Measurements from ENCODE around the gene ZNF804A.
A peak's percentile ranks its signal among the peaks of the same experiment; 100 is the strongest.

The ZNF804A gene
- 0 to 0.20 reads per million in 2 donors for total RNA-seq

DNA sequence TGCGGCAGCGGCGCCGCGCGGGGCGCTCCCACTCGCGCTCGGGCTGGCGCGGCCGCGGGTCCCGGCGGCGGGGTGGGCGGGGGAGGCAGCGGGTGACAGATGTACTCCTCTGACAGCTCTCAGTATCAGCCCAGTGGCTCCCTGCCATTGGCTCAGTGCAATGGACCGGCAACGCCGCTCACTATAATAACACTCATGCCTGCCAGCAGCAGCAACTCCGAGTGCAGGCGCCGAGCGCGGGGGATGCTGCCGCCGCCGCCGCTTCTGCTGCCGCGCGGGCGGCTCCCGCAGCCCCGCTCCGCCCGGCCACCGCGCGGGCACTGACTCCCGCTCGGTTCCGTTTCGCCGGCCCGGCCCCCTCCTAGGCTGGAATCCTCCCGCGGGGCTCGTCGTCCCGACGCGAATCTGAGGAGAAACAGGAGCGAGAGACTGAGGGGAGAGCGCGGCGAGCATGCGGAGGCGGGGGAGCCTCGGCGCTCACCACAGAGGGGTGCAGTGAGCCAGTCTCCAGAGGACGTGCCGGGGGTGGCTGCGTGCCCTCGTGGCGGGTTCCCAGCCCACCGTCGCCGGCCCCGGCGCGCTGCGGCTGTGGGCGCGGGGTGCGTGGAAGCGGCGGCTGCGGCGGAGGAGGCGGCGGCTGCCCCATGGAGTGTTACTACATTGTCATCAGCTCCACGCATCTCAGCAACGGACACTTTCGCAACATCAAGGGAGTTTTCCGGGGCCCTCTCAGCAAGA, at the start of gene ZNF804A:
ZNF804A (plus strand) TSS at position 214 of the 738 bp plus-strand sequence; CDS start at position 645, 431 bp downstream.
- DNase-seq = peak in 1 of 5 experiments; percentile 17

DNA sequence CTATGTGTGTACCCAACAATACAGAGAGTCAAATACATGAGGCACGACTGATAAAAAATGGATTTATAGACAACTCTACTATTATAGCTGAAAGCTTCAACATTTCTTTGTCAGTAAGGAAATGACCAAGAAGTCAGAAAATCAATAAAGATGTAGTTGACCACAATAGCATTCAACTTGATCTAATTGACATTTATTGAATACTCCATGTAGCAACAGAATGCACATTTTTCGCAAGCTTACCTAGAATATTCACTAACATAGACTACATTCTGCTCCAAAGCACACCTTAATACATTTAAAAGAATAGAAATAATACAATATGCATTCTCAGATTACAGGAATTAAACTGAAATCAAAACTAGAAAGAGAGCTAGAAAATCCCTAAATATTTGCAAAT, 49.2 kb upstream of the ZNF804A start:
- no peak for DNase-seq

DNA sequence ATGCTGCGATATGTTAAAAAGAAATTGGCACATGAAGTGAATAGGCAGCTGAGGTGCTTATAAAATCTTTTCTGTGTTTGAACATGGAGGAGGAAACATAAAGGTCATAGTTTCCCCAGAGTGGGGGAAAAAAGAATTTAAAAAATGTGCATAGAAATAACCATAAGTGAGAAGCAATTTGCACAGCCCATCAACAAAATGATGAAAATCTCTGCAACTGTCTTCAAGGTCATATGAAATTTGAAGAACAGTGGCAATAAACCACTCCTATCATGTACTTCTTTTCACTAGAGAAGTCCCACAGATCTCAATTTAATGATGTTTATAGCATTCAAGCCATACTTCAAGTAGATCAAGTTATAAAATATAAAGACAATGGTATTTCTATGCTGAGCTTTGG, 46.7 kb upstream of the ZNF804A start:
- no peak for DNase-seq

GRCh38 chr2:184554736-184555135, 43.6 kb upstream of the ZNF804A start:
- DNase-seq = no peak

DNA sequence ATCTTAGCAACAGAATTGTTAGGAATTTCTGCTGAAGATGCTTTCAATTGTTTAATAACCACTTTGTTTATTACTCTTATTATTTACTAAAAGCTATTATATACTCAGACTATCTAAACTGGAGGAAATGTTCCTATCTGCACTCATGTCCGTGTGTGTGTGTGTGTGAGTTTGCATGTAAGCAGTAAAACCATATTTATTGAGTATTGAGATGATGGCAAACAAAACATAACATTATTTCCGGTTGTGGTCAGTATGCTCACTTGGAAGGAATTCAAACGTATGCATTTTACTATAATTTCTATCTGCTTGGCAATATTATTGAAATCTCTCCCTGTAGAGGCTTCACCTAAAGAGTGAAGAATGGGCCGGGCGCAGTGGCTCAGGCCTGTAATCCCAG, 43.0 kb upstream of the ZNF804A start:
- DNase-seq = no peak

- DNase-seq = no peak
Measured at GRCh38 chr2:184556639-184557038, 41.7 kb upstream of the ZNF804A start.

DNA sequence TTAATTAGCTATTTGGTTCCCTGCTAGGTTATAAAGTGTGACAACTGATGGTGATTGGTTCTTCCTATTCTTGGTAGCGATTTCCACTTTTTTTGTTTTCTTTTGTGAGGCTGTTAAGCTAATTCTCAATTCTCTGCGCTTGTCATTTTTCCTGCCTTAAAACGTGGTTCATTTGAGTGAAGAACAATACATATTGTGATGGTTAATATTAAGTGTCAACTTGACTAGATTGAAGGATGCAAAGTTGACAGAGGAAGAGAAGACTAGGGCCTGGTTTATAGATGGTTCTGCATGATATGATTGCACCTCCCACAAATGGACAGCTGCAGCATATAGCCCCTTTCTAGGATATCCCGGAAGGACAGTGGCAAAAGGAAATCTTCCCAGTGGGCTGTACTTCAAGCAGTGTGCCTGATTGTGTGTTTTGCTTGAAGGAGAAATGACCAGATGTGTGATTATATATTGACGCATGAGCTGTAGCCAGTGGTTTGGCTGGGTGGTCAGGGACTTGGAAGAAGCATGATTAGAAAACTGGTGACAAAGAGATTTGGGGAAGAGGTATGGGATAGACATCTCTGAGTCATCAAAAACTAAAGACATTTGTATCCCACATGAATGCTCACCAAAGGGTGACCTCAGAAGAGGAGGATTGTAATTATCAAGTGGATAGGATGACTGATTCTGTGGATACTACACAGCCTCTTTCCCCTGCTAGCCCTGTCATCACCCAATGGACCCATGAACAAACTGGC, 39.4 kb upstream of the ZNF804A start:
- DNase-seq = no peak

DNA sequence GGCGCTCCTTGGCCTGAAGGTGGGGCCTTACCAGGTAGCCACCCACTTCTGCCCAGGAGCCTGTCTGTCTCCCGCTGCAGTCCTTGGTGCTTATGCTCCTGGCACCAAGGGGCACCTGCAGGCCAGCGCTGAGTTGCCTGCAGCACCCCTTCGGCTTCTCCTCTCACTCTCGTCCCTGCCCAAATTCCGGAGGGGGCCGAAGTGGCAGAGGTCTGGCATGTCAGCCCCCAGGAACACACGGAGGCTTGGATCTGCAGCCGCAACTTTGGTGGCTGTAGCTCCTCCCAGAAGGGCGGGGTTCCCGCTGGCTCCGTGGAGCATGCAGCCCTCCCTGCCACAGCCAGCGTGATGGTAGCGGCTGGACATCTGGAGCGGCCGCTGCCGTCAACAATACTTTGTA, 37.7 kb upstream of the ZNF804A start:
- DNase-seq = no peak

GRCh38 chr2:184562532-184562931, 35.8 kb upstream of the ZNF804A start:
- DNase-seq = no peak

DNA sequence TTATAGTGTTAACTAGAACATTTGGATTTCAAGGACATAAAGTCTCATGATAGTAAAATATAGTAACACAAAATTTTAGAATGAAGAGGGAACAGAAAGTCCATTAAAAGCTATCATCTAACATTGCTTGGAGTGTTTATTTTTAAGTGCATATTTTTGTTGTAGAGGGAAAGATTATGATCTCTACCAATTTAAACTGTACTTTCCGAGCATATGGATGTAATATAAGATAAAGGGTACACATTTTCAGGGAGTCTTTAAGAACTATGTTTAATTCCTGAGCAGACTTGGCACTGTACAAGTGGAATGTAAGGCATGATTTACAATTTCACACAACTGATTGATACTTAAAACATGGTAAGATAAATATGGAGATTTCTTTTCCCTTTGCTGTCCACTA, 34.2 kb upstream of the ZNF804A start:
- DNase-seq = no peak

DNA sequence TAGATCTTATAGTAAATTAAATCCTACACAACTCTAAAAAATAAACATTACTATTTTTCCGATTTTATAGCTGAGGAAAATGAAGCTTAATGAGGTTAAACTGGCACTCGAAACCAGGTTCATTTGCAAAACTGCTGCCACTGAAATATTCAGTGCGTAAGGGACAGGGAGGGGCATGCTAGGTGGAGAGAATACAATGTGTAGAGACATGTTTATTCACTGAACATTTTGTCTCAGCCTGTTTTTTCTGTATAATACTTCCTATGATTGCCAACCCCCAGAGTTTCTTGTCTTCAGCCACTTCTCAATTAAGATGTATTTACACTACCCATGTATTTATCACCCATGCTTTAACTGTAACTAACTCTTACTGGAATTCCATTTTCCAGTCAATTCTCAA, 31.6 kb upstream of the ZNF804A start:
- DNase-seq = no peak

DNA sequence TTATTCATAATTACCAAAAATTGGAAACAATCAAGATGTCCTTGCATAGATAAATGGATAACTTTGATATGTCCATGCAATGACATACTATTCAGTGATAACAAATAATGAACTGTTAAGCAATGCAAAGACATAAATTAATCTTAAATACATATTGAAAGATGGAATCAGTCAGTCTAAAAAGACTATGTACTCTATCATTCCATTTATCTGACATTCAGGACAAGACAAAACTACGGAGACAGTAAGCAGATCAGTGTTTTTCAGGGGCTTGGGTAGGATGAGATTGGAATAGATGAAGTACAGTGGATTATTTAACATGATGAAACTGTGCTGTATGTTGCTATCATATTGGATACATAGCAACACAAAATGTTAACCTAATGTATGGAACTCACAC, 21.3 kb upstream of the ZNF804A start:
- DNase-seq = no peak

GRCh38 chr2:184577743-184578142, 20.6 kb upstream of the ZNF804A start:
- no peak for DNase-seq

GRCh38 chr2:184579226-184579625, 19.1 kb upstream of the ZNF804A start:
- no peak for DNase-seq

GRCh38 chr2:184581391-184581790, 16.9 kb upstream of the ZNF804A start:
- no peak for DNase-seq

GRCh38 chr2:184589261-184589660, 9.1 kb upstream of the ZNF804A start:
- no peak for DNase-seq

DNA sequence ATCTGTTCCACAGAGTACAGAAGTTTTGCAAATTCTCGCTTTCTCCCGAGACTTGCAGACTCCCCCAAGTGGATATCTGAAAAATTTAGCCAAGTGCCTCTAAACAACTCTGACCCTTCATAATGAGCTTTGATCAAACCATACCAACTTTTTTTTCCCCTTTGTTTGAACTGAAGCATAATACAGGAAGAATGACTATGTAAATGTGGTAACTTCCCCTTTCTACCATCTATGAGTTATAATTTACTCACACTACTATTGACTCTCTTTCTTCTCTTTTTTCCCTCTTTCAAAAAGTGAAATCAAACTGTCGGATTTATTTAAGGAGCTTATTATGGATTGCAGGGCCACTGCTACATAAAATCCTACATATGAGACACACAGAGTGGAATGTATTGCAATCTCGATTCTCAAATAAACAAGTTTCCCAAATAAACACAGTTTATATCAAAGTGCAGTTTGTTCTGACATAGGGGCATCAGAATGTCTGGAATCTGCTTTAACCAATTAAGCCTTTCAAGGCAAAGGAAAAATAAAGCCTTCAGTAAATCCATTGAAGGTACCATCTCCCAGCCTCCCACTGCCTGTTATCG, 1.4 kb upstream of the ZNF804A start:
- DNase-seq = no peak

DNA sequence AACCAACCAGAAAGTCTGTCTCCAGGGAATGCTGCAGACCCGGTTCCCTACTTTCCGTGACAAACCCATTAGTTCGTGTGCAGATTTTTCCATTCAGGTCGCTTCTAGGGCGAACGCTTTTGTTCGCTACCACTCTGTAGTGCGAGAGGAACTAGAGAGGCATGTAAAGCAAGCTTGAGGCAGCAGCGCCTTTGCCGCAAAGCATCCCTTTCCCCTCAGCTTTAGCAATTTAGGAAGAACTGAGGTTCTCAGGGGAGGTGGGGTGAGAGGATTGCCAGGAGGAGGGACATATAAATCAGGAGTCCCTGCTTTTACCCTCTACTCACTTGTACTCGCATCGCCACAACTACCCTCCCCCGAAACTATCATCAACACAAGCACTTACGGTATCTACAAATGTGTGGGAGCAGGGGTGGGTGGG, 748 bp upstream of the ZNF804A start:
- DNase-seq = peak in 1 of 5 experiments; percentile 3

DNA sequence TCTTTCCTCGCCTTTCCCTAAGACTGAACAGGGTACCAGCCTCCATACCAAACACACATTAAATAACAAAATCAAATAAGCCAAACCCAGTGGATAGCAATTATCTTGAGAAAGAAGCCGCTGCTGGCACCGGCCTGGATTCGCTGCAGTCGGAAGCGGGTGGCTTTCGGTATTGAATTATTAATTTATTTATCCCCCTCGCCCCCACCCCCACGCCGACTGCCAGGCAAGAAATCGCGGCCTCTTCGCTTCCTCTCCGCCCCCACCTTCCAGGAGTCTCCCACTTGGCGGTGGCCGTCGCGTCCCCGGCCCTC, 370 bp upstream of the ZNF804A start:
- DNase-seq = no peak

DNA sequence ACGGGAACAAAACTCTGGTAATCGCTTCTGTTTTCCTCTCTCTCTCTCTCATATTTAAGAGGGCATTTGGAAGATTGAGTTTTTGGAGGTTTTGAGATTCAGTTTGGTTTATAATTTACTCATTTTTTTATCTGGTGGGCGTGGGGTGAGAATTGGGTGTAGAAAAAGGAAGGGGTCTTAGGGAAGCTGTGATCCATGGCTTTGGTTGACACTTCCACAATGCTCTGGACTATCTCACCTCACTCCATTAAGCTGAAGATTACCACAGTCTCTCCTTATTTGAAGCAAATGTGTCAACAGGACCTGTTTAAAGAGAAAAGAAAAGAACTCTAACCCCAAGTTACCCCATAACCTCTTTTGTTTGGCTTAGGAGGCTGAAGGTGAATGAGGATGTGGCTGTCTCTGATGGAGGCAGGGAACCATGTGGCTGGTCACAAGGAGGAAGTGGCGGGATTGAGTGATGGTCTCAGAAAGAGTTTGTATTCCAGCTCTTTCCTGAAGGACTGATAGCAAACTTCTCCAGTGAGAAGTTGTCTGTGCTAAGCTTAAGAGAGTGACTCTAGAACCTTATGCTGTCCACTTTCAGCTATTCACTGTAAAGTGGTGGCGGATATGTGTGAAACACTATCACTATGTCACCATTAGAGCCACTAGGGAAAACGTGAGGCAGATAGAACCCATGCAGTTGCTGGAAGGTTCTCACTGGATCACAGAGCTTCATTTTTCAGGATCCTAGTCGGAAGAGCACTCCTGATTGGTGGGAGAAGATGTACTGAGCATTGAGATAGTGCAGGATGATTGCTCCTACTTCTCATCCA, 934 bp downstream of the ZNF804A start:
- no peak for DNase-seq

- no peak for DNase-seq
Measured at GRCh38 chr2:184599872-184600222, 1.5 kb downstream of the ZNF804A start.

DNA sequence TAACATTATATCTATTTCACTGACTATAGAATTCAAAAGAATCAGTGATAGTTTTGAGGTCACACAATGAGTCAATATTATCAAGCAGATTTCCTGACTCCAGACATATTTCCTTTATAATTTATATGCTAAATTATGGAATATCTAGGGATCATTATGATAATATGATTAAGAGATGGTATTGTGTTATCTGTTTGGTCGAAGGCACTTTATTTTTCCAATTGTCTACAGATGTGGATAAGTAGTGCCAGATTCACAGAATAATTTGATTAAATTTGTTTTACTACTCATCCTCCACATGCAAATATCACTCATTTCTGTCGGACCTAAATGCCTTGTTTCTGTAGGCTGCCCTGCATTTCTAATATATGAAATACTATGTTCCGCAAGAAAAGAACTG, 4.4 kb downstream of the ZNF804A start:
- DNase-seq = no peak

DNA sequence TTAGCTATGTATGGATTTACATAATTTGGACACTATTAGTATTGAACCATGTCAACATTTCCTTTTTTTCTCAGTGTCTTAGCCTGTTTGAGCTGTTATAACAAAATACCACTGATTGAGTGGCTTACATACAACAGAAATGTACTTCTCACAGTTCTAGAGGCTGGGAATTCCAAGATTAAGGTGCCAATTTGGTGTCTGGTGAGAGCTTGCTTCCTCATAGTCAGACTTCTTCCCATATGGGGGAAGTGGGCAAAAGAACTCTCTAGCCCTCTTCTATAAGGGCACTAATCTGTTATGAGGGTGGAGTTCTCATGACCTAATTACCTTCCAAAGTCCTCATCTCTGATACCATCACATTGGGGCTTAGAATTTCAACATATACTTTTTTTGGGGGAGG, 12.6 kb downstream of the ZNF804A start:
- no peak for DNase-seq
